Measurements from ENCODE around the gene C5orf52.

C5orf52 gene

DNA sequence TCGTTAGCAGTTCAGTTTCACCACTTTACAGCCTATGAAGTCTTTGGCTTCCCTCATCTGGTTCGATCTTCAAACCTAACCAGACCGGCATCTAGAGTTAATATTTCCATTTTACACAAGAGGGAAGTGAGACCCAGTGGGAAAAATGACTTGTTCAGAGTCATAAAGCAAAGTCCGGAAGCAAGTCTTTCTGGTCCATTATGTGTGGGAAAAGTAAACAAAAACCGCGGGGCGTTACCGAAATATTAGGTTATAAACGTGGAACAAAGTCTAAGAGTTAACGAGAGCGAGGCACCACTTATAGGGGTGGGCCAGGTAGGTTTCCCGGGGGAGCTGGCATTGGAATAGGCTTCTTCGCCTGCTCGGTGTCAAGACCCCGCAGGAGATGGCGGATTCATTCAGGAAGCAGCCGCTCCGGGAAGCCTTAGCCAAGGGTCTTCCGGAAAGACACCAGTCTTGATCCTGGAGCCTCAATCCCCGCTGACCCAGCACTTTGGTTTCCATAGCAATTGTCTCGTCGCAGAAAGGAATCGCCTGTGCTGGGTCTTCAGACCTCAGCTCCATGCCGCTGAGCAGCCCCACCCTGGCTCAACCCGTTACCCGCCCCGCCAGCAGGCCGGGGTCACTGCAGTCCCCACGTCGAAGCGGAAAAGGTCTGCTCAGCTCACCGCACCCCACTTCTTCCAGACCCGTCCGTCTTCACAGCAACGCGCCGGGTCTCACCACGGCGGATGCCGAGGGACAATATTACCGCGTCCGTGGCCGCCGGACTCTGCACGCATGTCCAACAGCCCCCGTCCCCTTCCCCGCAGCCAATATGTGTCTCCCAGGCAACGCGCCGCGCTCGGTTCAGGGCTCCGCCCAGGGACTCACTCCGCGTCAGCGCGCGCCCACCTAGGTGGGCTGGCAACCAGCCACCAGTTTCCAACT, at the start of gene C5orf52:
Gene C5orf52, plus strand, starts transcription at position 872 of the 930 bp plus-strand sequence. CDS start 82 bp downstream, outside the sequence.
- peak within 1 kb of the TSS; percentile 53 for H3K4me3 ChIP-seq (ENCODE audit: low read depth, low read length)
- ChIA-PET CTCF (interaction anchor here (0.6 to 1.7 kb wide), 11 partner anchors 29 to 477 kb away, joined by 3 to 14 read pairs (median 3); partner anchors contain the start of genes LSM11 and THG1L), POLR2A (no interaction called here)
- H3K9me3 ChIP-seq (ENCODE audit: control insufficient read depth, insufficient read depth, low read depth, low read length), result no peaks in the 10 kb centered on the region
- H3K27ac ChIP-seq (ENCODE audit: extremely low read depth, low read depth, low read length), result peak within 1 kb of the TSS; percentile 39; the same call in 1 of the 2 replicates
- H3K36me3 ChIP-seq (ENCODE audit: control insufficient read depth in 2 of 2, insufficient read depth in 1 of 2, low read length in 2 of 2), result no peaks in the 10 kb centered on the region
- H3K4me1 ChIP-seq (ENCODE audit: control insufficient read depth, insufficient read depth, low read length), result peaks cover 7% of the 10 kb centered on the region
- TF ChIP-seq, protein P1, sequence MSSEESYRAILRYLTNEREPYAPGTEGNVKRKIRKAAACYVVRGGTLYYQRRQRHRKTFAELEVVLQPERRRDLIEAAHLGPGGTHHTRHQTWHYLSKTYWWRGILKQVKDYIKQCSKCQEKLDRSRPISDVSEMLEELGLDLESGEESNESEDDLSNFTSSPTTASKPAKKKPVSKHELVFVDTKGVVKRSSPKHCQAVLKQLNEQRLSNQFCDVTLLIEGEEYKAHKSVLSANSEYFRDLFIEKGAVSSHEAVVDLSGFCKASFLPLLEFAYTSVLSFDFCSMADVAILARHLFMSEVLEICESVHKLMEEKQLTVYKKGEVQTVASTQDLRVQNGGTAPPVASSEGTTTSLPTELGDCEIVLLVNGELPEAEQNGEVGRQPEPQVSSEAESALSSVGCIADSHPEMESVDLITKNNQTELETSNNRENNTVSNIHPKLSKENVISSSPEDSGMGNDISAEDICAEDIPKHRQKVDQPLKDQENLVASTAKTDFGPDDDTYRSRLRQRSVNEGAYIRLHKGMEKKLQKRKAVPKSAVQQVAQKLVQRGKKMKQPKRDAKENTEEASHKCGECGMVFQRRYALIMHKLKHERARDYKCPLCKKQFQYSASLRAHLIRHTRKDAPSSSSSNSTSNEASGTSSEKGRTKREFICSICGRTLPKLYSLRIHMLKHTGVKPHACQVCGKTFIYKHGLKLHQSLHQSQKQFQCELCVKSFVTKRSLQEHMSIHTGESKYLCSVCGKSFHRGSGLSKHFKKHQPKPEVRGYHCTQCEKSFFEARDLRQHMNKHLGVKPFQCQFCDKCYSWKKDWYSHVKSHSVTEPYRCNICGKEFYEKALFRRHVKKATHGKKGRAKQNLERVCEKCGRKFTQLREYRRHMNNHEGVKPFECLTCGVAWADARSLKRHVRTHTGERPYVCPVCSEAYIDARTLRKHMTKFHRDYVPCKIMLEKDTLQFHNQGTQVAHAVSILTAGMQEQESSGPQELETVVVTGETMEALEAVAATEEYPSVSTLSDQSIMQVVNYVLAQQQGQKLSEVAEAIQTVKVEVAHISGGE (tag by site-specific recombination; conservative IDR thresholded peaks at IDR 0.05; ENCODE audit: low read depth), result peak; percentile 57
- TF ChIP-seq ZNF521 (tag by site-specific recombination; IDR thresholded peaks at IDR 0.05) (no peak), ZNF223 (tag by site-specific recombination; IDR thresholded peaks at IDR 0.05) (no peak), ZNF416 (tag by site-specific recombination; IDR thresholded peaks at IDR 0.05) (no peak), WT1 (tag by site-specific recombination; IDR thresholded peaks at IDR 0.05) (no peak), SP7 (tag by site-specific recombination; IDR thresholded peaks at IDR 0.05) (no peak), REPIN1 (tag by site-specific recombination; IDR thresholded peaks at IDR 0.05; ENCODE audit: low read depth) (no peak), ZNF19 (tag by site-specific recombination; IDR thresholded peaks at IDR 0.05; ENCODE audit: low read depth) (no peak), ZNF335 (tag by site-specific recombination; conservative IDR thresholded peaks at IDR 0.05) (peak; percentile 94), ZNF10 (tag by site-specific recombination; IDR thresholded peaks at IDR 0.05) (no peak), ZNF404 (tag by site-specific recombination; IDR thresholded peaks at IDR 0.05) (no peak), ZBTB20 (tag by site-specific recombination; IDR thresholded peaks at IDR 0.05) (peak; percentile 35; the same call in 1 of the 2 replicates), ZNF202 (tag by site-specific recombination; IDR thresholded peaks at IDR 0.05; ENCODE audit: borderline replicate concordance) (no peak), ZNF341 (tag by site-specific recombination; IDR thresholded peaks at IDR 0.05; ENCODE audit: low read depth) (peak; percentile 43; the same call in 1 of the 2 replicates), TRIM28 (IDR thresholded peaks at IDR 0.05; ENCODE audit: borderline replicate concordance, low read length) (no peak), ZNF302 (tag by site-specific recombination; IDR thresholded peaks at IDR 0.05; ENCODE audit: low read depth) (no peak), KLF9 (tag by site-specific recombination; IDR thresholded peaks at IDR 0.05; ENCODE audit: low read depth) (no peak), ZNF433 (tag by site-specific recombination; IDR thresholded peaks at IDR 0.05; ENCODE audit: low read depth) (no peak), ZNF792 (tag by site-specific recombination; IDR thresholded peaks at IDR 0.05) (no peak)
- TF ChIP-seq, protein P2, sequence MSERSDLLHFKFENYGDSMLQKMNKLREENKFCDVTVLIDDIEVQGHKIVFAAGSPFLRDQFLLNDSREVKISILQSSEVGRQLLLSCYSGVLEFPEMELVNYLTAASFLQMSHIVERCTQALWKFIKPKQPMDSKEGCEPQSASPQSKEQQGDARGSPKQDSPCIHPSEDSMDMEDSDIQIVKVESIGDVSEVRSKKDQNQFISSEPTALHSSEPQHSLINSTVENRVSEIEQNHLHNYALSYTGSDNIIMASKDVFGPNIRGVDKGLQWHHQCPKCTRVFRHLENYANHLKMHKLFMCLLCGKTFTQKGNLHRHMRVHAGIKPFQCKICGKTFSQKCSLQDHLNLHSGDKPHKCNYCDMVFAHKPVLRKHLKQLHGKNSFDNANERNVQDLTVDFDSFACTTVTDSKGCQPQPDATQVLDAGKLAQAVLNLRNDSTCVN (tag by site-specific recombination; optimal IDR thresholded peaks at IDR 0.05), result peak; percentile 64
- TF ChIP-seq, protein P3, sequence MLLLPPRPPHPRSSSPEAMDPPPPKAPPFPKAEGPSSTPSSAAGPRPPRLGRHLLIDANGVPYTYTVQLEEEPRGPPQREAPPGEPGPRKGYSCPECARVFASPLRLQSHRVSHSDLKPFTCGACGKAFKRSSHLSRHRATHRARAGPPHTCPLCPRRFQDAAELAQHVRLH (tag by site-specific recombination; IDR thresholded peaks at IDR 0.05), result no peak
- TF ChIP-seq, protein P4, sequence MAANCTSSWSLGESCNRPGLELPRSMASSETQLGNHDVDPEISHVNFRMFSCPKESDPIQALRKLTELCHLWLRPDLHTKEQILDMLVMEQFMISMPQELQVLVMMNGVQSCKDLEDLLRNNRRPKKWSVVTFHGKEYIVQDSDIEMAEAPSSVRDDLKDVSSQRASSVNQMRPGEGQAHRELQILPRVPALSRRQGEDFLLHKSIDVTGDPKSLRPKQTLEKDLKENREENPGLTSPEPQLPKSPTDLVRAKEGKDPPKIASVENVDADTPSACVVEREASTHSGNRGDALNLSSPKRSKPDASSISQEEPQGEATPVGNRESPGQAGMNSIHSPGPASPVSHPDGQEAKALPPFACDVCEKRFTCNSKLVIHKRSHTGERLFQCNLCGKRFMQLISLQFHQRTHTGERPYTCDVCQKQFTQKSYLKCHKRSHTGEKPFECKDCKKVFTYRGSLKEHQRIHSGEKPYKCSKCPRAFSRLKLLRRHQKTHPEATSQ (tag by site-specific recombination; IDR thresholded peaks at IDR 0.05), result peak; percentile 26; the same call in 1 of the 2 replicates
- TF ChIP-seq, protein P5, sequence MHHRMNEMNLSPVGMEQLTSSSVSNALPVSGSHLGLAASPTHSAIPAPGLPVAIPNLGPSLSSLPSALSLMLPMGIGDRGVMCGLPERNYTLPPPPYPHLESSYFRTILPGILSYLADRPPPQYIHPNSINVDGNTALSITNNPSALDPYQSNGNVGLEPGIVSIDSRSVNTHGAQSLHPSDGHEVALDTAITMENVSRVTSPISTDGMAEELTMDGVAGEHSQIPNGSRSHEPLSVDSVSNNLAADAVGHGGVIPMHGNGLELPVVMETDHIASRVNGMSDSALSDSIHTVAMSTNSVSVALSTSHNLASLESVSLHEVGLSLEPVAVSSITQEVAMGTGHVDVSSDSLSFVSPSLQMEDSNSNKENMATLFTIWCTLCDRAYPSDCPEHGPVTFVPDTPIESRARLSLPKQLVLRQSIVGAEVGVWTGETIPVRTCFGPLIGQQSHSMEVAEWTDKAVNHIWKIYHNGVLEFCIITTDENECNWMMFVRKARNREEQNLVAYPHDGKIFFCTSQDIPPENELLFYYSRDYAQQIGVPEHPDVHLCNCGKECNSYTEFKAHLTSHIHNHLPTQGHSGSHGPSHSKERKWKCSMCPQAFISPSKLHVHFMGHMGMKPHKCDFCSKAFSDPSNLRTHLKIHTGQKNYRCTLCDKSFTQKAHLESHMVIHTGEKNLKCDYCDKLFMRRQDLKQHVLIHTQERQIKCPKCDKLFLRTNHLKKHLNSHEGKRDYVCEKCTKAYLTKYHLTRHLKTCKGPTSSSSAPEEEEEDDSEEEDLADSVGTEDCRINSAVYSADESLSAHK (tag by site-specific recombination; IDR thresholded peaks at IDR 0.05), result 0 out of 2 replicates have a peak, but pooled peaks have one; percentile 7
- TF ChIP-seq, protein P6, sequence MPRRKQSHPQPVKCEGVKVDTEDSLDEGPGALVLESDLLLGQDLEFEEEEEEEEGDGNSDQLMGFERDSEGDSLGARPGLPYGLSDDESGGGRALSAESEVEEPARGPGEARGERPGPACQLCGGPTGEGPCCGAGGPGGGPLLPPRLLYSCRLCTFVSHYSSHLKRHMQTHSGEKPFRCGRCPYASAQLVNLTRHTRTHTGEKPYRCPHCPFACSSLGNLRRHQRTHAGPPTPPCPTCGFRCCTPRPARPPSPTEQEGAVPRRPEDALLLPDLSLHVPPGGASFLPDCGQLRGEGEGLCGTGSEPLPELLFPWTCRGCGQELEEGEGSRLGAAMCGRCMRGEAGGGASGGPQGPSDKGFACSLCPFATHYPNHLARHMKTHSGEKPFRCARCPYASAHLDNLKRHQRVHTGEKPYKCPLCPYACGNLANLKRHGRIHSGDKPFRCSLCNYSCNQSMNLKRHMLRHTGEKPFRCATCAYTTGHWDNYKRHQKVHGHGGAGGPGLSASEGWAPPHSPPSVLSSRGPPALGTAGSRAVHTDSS (tag by site-specific recombination; IDR thresholded peaks at IDR 0.05), result no peak
- TF ChIP-seq, protein P7, sequence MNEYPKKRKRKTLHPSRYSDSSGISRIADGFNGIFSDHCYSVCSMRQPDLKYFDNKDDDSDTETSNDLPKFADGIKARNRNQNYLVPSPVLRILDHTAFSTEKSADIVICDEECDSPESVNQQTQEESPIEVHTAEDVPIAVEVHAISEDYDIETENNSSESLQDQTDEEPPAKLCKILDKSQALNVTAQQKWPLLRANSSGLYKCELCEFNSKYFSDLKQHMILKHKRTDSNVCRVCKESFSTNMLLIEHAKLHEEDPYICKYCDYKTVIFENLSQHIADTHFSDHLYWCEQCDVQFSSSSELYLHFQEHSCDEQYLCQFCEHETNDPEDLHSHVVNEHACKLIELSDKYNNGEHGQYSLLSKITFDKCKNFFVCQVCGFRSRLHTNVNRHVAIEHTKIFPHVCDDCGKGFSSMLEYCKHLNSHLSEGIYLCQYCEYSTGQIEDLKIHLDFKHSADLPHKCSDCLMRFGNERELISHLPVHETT (tag by site-specific recombination; IDR thresholded peaks at IDR 0.05), result no peak

Data from HEK293 (cell line).